GM12878 (cell line): ENCODE results near the gene ZC3H10.

Source experiments
- EP300 ChIP-seq, 2 experiments: fragments of 150-350 bp in 1 of 2; IDR thresholded peaks; 2 replicates each; pipeline ENCODE4 v1.6.1; 2011 to 2012; ENCODE audit warnings: low read depth in 2 of 2, low read length in 2 of 2, borderline replicate concordance in 1 of 2, improper control_type of control experiment in 1 of 2, inconsistent platforms in 1 of 2; ENCODE audit not compliant: control insufficient read depth in 1 of 2
- ESRRA ChIP-seq: IDR thresholded peaks from 2 replicates; pipeline ENCODE4 v1.6.1; 2012; ENCODE audit warnings: mild to moderate bottlenecking, low read length, improper control_type of control experiment
- NRF1 ChIP-seq: conservative IDR thresholded peaks from 2 replicates; pipeline ENCODE4 v1.6.1; 2011; ENCODE audit warnings: mild to moderate bottlenecking, low read depth, low read length, improper control_type of control experiment
- TARDBP ChIP-seq: IDR thresholded peaks from 2 replicates; pipeline ENCODE4 v1.6.1; 2016; ENCODE audit warnings: borderline replicate concordance

DNA sequence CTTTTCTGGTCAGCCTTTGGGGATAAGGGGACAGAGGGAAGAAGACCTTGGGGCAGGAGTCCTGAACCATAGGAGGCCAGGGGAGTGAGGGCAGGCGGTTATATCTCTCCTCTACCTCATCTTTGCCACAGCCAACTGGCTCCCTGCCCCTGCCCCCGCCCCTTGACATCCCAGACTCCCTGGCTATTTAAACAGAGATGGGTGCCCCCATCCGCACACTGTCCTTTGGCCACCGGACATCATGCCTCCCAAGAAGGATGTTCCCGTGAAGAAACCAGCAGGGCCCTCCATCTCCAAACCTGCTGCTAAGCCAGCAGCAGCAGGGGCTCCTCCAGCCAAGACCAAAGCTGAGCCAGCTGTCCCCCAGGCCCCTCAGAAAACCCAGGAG is 35.6 kb downstream of the ZC3H10 start:
- TF ChIP-seq ESRRA, result no peak
- TF ChIP-seq EP300 (IDR thresholded peaks at IDR 0.05; ENCODE audit: borderline replicate concordance in 1 of 2, control insufficient read depth in 1 of 2, low read depth in 2 of 2, low read length in 2 of 2), result no peak
- TF ChIP-seq TARDBP, result no peak
- TF ChIP-seq NRF1, result no peak
